ENCODE results near the gene SLCO3A1. TPM values are rescaled to one million over a fixed set of nuclear protein-coding genes. Genes with fewer than 3 reads are reported as not detected.

The SLCO3A1 gene
- total RNA-seq, 4 donors from 2014 or later, result 10.9 to 18.1 (median 14.2) TPM

- 20 to 26% methylated on average over 6 of the region's 6 CpGs for WGBS, 2 donors
- Histone ChIP-seq H3K36me3 (no peaks in the 10 kb centered on the region), H3K9me3 (no peaks in the 10 kb centered on the region), H3K4me3 (peak overlapping the region in 2 of 4 donors; percentile 15 to 42), H3K4me1 (peaks cover 9 to 96% (median 66%) of the 10 kb centered on the region in 3 donors), H3K27ac (peak overlapping the region; percentile 83 to 95 (median 92)), H3K27me3 (no peaks in the 10 kb centered on the region)
- intact Hi-C loops (cut with DNase I), result no loop called here
- TF ChIP-seq CTCF (IDR thresholded peaks at IDR 0.05) (no peak), POLR2A (IDR thresholded peaks at IDR 0.05) (no peak)
- no peak for DNase-seq
These were observed 12.9 kb downstream of the SLCO3A1 start for GRCh38 chr15:91866371-91866905.

- H3K36me3 ChIP-seq, result no peaks in the 10 kb centered on the region
- TF ChIP-seq POLR2A (IDR thresholded peaks at IDR 0.05) (no peak), CTCF (IDR thresholded peaks at IDR 0.05) (peak in 1 of 6 experiments; percentile 5)
- intact Hi-C loops (cut with DNase I), result no loop called here
- 30 to 46% methylated on average over 6 to 7 of the region's 8 CpGs for WGBS, 2 donors
- H3K27ac ChIP-seq, result peak overlapping the region; percentile 83 to 95 (median 92)
- no peaks in the 10 kb centered on the region for H3K9me3 ChIP-seq
- no peak for DNase-seq
- H3K4me3 ChIP-seq, result peak overlapping the region in 3 of 4 donors; percentile 0 to 42 (median 15)
- H3K4me1 ChIP-seq, result peaks cover 9 to 94% (median 66%) of the 10 kb centered on the region in 3 donors
- no peaks in the 10 kb centered on the region for H3K27me3 ChIP-seq
These were observed 13.5 kb downstream of the SLCO3A1 start for GRCh38 chr15:91866971-91867372.

- Histone ChIP-seq H3K4me3 (peak overlapping the region in 1 of 4 donors; percentile 42), H3K27ac (peak overlapping the region; percentile 83 to 95 (median 92))
- 2 to 15% methylated on average over 5 to 8 of the region's 8 CpGs for WGBS, 2 donors
These were observed 14.1 kb downstream of the SLCO3A1 start for GRCh38 chr15:91867581-91868026.

GRCh38 chr15:91870876-91871537, 17.5 kb downstream of the SLCO3A1 start:
- TF ChIP-seq CTCF (IDR thresholded peaks at IDR 0.05) (no peak), POLR2A (IDR thresholded peaks at IDR 0.05) (no peak)
- H3K4me1 ChIP-seq, result peaks cover 6 to 76% (median 36%) of the 10 kb centered on the region in 3 donors
- intact Hi-C loops (cut with DNase I), result no loop called here
- peaks cover 0 to 5% (median 0%) of the 10 kb centered on the region in 3 donors for H3K36me3 ChIP-seq
- no peaks in the 10 kb centered on the region for H3K27me3 ChIP-seq
- H3K27ac ChIP-seq, result peak overlapping the region in 2 of 4 donors; percentile 32 to 85
- no peak overlapping the region for H3K4me3 ChIP-seq
- WGBS, 2 donors, result 42 to 65% methylated on average over 6 of the region's 6 CpGs
- H3K9me3 ChIP-seq, result no peaks in the 10 kb centered on the region
- DNase-seq, result no peak

More at GRCh38 chr15:91867581-91868026, 14.1 kb downstream of the SLCO3A1 start:
- TF ChIP-seq CTCF (IDR thresholded peaks at IDR 0.05), result no peak
- peak in 2 of 4 donors; percentile 21 to 27 for TF ChIP-seq POLR2A (IDR thresholded peaks at IDR 0.05)
- no peaks in the 10 kb centered on the region for H3K27me3 ChIP-seq
- intact Hi-C loops (cut with DNase I), result no loop called here
- peaks cover 9 to 94% (median 66%) of the 10 kb centered on the region in 3 donors for H3K4me1 ChIP-seq
- no peaks in the 10 kb centered on the region for H3K36me3 ChIP-seq
- H3K9me3 ChIP-seq, result no peaks in the 10 kb centered on the region
- DNase-seq, result no peak

GRCh38 chr15:91871837-91872236, 18.3 kb downstream of the SLCO3A1 start:
- Histone ChIP-seq H3K36me3 (peaks cover 0 to 13% (median 0%) of the 10 kb centered on the region in 3 donors), H3K4me3 (peak overlapping the region in 1 of 4 donors; percentile 15), H3K9me3 (no peaks in the 10 kb centered on the region), H3K4me1 (peaks cover 4 to 68% (median 28%) of the 10 kb centered on the region in 3 donors), H3K27me3 (no peaks in the 10 kb centered on the region), H3K27ac (peak overlapping the region; percentile 76 to 85 (median 79))
- 57 to 60% methylated on average over 5 of the region's 5 CpGs for WGBS, 2 donors
- no peak for TF ChIP-seq CTCF (IDR thresholded peaks at IDR 0.05)
- TF ChIP-seq POLR2A (IDR thresholded peaks at IDR 0.05), result no peak
- intact Hi-C loops (cut with DNase I), result no loop called here
- DNase-seq, result no peak
